Large intestine (tissue), 3 donors: ENCODE results near the gene GOLGA8T. TPM values are rescaled to one million over a fixed set of nuclear protein-coding genes. Genes with fewer than 3 reads are reported as not detected.
"Not testable (repeated sequence)": the region's sequence is repeated elsewhere in the genome, so short reads cannot be mapped to it uniquely, and the experiment has no call there.

Experiments
- DNase-seq, 2 donors: peaks; one replicate each; pipeline versions ENCODE4 v3.0.0 to v3.0.0-alpha.2; 2013
- H3K27ac ChIP-seq: one replicate; pipeline ENCODE4 v1.5.1; 2013; ENCODE audit warnings: low read length
- H3K27me3 ChIP-seq: 2 replicates; pipeline ENCODE4 v1.6.1; 2013; ENCODE audit warnings: low read length; ENCODE audit not compliant: control insufficient read depth, insufficient read depth
- H3K36me3 ChIP-seq: 2 replicates; pipeline ENCODE4 v1.6.1; 2013; ENCODE audit warnings: low read length; ENCODE audit not compliant: control insufficient read depth, insufficient read depth
- H3K4me1 ChIP-seq: one replicate; pipeline ENCODE4 v1.6.1; 2013; ENCODE audit warnings: low read length; ENCODE audit not compliant: control insufficient read depth, insufficient read depth
- H3K4me3 ChIP-seq: one replicate; pipeline ENCODE4 v1.5.1; 2013; ENCODE audit warnings: low read length
- H3K9me3 ChIP-seq: one replicate; pipeline ENCODE4 v1.6.1; 2013; ENCODE audit warnings: mild to moderate bottlenecking, low read depth, low read length, moderate library complexity; ENCODE audit not compliant: control insufficient read depth
- WGBS: methylation state at CpG from one replicate; pipeline ENCODE4 v1.1.5; 2013; ENCODE audit warnings: low lambda C conversion rate; ENCODE audit not compliant: insufficient coverage; 5-methylcytosine and 5-hydroxymethylcytosine counted together
- polyA plus RNA-seq: library from polyadenylated mRNA; unstranded; fragments of 120-200 nt; gene quantifications from one replicate; pipeline ENCODE4 v1.2.1, GENCODE V29; 2013

GOLGA8T gene
- polyA plus RNA-seq, 1 donor: 0.75 TPM

DNA sequence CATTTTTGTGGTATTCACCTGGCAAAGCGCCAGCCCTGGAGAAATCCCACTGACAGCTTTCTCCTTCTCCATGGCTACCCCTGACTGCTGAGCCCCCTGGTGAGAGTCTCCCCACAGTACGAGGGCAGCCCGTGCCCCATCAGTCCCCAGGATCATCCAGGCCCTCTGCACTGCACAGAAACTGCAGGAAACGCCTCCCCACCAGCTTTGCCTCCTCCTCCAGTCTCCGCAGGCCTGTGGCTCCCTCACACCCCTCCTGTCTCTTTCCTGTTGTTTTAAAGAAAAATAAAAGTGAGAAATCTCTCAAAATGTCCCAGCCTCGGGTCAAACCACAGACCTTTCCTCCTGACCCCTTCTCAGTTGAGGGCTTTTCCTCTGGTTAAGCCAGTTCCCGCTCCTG is 29.4 kb downstream of the GOLGA8T start:
- H3K9me3 ChIP-seq, H3K4me3 ChIP-seq, H3K27ac ChIP-seq, H3K36me3 ChIP-seq, H3K27me3 ChIP-seq, DNase-seq, H3K4me1 ChIP-seq: not testable (repeated sequence)
- WGBS: no CpG with 5 or more reads among the region's 7 CpGs

DNA sequence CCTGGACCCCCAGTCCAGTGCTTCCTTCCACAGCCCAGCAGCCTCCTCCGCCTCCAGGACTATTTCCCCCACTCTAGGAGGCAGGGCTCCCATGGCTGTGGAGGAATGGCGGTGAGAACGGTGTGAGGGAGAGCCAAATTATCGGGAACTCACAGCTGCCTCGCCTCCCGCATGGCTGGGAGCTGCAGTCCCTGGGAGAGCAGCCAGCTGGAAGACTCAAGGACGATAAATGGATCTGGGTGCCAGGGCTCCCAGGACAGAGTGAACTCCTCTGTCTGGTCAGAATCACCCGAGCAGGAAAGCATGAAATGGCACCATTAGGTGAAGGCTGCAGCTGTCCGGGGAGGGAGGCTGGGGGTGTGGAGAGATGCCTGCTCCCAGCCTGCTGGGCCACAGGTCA is 32.6 kb downstream of the GOLGA8T start:
- not testable (repeated sequence) for H3K36me3 ChIP-seq, H3K27ac ChIP-seq, H3K4me1 ChIP-seq, H3K9me3 ChIP-seq, H3K27me3 ChIP-seq, DNase-seq, H3K4me3 ChIP-seq
- no CpG with 5 or more reads among the region's 9 CpGs for WGBS

DNA sequence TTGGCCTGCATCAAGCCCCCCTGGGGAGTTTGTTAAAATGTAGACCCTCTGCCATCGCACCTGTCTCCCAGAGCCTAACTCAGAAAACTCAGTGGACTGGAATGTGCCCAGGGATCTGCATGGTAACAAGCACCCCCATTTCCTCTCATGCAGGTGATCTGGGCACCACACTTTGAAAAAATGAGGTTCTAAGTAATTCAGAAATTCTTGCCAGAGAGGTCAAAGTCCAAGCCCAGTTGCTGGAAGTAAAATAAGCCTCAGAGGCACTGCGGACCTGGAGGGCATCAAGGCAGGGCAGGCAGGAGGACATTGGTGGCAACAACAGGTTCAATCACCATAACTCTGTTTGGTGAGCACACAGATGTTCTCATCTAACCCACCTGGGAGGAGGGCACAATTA is 33.0 kb downstream of the GOLGA8T start:
- not testable (repeated sequence) for H3K4me3 ChIP-seq, DNase-seq
- WGBS: no CpG with 5 or more reads among the region's 2 CpGs

DNA sequence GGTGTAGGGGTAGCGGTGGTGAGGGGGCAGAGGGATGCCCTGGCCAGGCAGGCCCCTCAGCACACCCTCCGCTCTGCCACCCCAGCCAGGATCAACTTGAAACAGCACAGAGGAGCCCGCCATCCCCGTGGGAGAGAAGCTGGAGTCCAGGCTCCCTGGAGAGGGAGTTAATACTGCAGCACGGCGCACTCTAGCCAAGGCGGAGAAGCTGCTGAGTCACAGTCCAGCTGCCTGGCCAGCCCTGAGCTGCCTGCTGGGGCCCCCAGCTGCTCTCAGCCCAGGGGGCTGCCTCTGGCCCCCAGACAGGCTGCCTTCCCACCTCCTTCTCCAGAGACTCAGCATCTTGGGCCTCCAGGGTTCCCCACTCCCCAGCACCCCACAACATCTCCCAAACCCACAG is 36.6 kb downstream of the GOLGA8T start:
- not testable (repeated sequence) for H3K4me3 ChIP-seq, H3K27ac ChIP-seq, H3K36me3 ChIP-seq, H3K4me1 ChIP-seq, H3K9me3 ChIP-seq, H3K27me3 ChIP-seq, DNase-seq
- no CpG with 5 or more reads among the region's 7 CpGs for WGBS

More for the DNA sequence above, 33.0 kb downstream of the GOLGA8T start:
- H3K9me3 ChIP-seq, H3K36me3 ChIP-seq, H3K27me3 ChIP-seq, H3K27ac ChIP-seq, H3K4me1 ChIP-seq: not testable (repeated sequence)

DNA sequence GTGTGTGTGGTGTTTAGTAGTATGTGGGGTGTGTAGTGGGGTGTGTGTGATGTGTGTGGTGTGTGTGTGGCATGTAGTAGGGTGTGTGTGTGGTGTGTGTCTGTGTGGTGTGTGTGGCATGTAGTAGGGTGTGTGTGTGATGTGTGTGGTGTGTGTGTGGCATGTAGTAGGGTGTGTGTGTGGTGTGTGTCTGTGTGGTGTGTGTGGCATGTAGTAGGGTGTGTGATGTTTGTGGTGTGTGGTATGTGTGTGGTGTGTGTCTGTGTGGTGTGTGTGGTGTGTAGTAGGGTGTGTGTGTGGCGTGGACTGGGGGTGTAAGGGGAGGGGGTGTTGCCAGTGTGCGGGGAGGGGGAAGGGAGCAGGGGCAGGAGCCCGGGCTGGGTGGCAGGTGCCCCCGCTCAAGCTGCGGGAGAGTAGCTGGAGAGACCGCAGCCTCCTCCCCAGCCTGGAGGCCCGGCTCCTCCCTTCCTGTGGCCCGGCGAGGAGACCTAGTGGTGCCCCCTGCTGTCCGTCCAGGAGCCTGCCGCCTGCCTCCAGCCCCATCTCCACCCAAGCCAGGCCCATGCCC is 38.3 kb downstream of the GOLGA8T start:
- H3K27ac ChIP-seq, H3K9me3 ChIP-seq, H3K4me1 ChIP-seq, H3K36me3 ChIP-seq, H3K27me3 ChIP-seq, H3K4me3 ChIP-seq: not testable (repeated sequence)
- peak in 1 of 2 donors; percentile 3 for DNase-seq
- no CpG with 5 or more reads among the region's 11 CpGs for WGBS

DNA sequence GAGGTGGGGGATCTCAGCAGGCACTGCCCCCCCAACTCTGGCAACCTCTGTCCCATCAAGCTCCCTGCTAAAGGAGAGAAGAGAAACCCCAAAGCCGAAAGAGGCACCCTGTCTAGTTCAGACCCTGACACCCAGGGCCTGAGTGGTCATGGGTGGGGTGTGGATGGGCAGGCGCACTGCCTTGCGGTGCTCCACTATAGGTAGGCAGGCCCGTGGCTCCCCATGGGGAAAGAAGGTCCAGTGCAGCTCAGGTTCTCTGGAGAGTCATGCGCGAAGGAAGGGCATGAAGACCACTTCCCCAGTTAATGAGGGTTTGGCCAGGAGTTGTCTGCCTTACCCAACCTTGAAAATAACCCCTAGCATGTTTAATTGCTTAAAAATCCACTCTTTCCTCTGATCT is 40.4 kb downstream of the GOLGA8T start:
- H3K27me3 ChIP-seq, H3K36me3 ChIP-seq, H3K27ac ChIP-seq, H3K4me3 ChIP-seq, DNase-seq, H3K4me1 ChIP-seq, H3K9me3 ChIP-seq: not testable (repeated sequence)
- WGBS: no CpG with 5 or more reads among the region's 6 CpGs

DNA sequence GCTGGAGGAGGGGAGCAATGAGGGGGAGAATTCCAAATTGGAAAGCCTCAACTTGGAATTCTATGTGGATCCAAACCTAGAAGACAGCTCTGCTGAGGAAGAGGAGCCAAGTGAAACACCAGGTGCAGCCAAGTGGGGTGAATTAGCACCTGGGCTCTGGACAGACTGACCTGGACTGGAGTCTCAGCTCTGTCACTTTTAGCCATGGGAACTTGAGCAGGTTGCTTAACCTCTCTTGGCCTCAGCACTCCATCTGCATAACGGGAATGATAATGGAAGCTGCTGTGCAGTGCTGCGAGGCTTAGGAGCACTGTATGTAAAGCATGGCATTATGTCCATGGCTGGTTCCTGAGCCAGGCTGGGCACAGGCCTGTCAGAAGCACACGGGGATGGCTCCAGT is 41.8 kb downstream of the GOLGA8T start:
- H3K27me3 ChIP-seq, DNase-seq, H3K27ac ChIP-seq, H3K36me3 ChIP-seq, H3K4me1 ChIP-seq, H3K4me3 ChIP-seq, H3K9me3 ChIP-seq: not testable (repeated sequence)
- no CpG with 5 or more reads among the region's 3 CpGs for WGBS

DNA sequence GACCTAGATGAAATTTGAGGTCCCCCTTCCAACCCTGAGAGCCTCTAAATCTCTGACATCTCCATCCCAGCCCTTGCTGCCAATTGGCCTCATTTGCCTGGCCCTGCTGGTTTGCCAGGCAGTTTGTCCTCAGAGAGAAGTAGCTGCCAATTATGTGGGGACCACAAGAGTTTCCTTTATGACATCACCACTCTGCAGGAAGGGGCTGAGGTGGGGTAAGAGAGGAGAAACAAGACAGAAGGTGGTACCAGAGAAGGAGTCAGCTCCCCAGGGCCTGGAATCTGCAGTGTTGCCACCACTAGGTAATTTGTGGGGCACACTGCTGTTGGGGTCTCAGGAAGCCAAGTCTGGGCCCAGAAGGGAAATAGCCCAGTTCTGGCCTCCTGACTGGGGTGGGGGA is 45.0 kb downstream of the GOLGA8T start:
- H3K27ac ChIP-seq, H3K27me3 ChIP-seq, H3K4me1 ChIP-seq, H3K4me3 ChIP-seq, H3K9me3 ChIP-seq, H3K36me3 ChIP-seq, DNase-seq: not testable (repeated sequence)

DNA sequence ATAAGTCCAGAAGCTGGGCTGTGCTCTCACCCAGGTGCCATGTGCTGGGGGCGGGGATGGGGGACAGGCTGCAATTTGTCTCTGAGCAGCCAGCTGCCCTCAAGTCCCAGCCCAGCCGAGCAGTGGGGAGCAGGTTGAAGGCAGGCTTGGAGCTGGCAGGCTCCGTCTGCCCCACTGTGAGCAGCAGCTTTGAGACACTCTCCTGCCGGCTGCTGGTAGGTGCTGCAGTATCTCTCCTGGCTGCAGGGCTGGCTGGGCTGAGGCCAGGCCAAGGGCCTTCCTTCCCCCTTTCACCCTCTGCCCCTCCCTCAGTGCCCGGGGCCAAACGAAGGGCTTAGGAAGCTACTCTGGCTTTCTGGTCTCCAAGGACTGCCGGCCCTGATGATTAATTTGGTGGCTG is 50.6 kb downstream of the GOLGA8T start:
- not testable (repeated sequence) for H3K9me3 ChIP-seq, H3K4me3 ChIP-seq, DNase-seq, H3K27ac ChIP-seq, H3K4me1 ChIP-seq, H3K27me3 ChIP-seq, H3K36me3 ChIP-seq
- no CpG with 5 or more reads among the region's 7 CpGs for WGBS

DNA sequence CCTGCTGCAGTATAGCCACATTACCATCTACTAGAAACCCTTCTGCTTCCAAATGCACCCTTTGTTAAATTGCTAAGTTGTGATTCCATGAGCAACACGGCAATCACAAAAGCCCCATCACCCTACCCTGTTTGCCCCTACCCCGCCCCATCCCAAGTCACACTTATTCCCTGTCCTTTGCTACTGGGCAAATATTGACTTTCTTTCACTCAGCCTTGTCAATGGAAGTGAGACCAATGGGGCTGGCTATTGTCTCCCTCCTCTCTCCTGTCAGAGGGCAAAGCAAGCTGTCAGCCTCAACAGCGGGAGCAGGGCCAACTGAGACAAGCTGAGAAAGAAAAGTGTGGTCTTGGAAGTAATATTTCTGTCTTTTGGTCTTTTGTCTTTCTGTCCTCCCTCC is 52.6 kb downstream of the GOLGA8T start:
- H3K36me3 ChIP-seq, H3K27me3 ChIP-seq, H3K27ac ChIP-seq, H3K4me3 ChIP-seq, DNase-seq, H3K9me3 ChIP-seq, H3K4me1 ChIP-seq: not testable (repeated sequence)
- no CpG with 5 or more reads among the region's 3 CpGs for WGBS

DNA sequence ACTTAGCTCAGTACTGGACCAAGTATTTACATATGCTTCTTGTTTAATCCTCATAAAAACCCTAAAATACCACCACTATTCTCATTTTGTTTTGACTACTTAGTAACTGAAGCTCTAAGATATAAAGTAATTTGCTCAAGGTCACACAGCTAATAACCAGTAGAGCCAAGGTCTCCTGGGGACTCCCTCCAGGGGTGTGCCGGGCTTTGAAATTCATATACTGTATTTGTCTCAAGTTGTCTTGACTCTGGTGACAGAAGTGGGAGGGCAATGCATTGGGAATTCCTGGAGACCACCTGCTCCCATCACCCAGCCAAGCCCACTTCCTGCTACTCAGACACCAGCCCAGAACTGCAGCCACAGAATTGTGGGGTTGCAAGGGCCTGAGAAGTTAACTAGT is 54.9 kb downstream of the GOLGA8T start:
- H3K27ac ChIP-seq, H3K4me1 ChIP-seq, DNase-seq, H3K36me3 ChIP-seq, H3K9me3 ChIP-seq, H3K4me3 ChIP-seq, H3K27me3 ChIP-seq: not testable (repeated sequence)
- whole genome bisulfite sequencing: no CpG with 5 or more reads among the region's 1 CpG
